Astrocyte of the spinal cord (primary cell): ENCODE results near the gene KCNK7.

Source experiments
- DNase-seq: peaks from one replicate; pipeline ENCODE4 v3.0.0; 2011; ENCODE audit warnings: low read depth, low spot score
- H3K4me3 ChIP-seq: 2 replicates; pipeline ENCODE4 v1.5.1; 2011; ENCODE audit warnings: low read depth, mild to moderate bottlenecking, low read length, moderate library complexity
- in situ Hi-C: cut with HindIII; loops from 2 replicates; pipeline ENCODE4 v1.10.0; 2017; ENCODE audit warnings: low sequenced_read_pairs
- TF ChIP-seq, protein P1 (sequence below): IDR thresholded peaks from 2 replicates; pipeline ENCODE4 v1.5.1; 2012; ENCODE audit warnings: low read depth, mild to moderate bottlenecking, low read length, inconsistent platforms

The KCNK7 gene

DNA sequence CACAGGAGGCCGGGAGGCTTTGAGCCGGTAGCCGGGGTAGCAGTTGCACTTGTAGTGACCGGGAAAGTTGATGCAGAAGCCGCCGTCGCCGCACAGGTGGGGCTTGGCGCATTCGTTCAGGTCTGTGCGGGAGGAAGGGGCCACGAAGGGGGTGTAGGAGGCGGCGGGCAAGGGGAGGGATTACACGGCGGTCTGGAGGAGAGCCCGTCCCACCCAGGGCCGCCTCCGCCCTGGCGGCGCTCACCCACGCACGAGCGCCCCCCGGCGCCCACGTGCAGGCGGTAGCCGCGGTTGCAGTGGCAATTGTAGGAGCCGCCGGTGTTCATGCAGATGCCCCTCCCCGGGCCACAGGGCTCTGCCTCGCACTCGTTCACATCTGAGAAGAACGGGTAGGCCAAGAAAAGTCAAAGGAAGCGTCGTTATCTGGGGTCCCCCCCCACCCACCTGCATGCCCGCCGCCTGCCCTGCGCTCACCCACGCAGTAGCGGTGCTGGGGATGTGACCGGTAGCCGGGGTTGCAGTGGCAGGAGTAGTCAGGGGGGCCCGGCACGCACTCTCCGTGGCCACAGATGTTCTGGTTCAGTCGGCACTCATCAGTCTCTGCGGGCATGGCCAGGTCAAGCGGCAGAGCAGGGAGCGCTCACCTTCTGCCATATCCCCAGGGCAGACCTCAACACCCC lies 48.0 kb downstream of the KCNK7 start:
- H3K4me3 ChIP-seq = no peak overlapping the region
- DNase-seq = no peak
- TF ChIP-seq, protein P1, sequence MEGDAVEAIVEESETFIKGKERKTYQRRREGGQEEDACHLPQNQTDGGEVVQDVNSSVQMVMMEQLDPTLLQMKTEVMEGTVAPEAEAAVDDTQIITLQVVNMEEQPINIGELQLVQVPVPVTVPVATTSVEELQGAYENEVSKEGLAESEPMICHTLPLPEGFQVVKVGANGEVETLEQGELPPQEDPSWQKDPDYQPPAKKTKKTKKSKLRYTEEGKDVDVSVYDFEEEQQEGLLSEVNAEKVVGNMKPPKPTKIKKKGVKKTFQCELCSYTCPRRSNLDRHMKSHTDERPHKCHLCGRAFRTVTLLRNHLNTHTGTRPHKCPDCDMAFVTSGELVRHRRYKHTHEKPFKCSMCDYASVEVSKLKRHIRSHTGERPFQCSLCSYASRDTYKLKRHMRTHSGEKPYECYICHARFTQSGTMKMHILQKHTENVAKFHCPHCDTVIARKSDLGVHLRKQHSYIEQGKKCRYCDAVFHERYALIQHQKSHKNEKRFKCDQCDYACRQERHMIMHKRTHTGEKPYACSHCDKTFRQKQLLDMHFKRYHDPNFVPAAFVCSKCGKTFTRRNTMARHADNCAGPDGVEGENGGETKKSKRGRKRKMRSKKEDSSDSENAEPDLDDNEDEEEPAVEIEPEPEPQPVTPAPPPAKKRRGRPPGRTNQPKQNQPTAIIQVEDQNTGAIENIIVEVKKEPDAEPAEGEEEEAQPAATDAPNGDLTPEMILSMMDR = no peak
- in situ Hi-C loops = no loop called here

DNA sequence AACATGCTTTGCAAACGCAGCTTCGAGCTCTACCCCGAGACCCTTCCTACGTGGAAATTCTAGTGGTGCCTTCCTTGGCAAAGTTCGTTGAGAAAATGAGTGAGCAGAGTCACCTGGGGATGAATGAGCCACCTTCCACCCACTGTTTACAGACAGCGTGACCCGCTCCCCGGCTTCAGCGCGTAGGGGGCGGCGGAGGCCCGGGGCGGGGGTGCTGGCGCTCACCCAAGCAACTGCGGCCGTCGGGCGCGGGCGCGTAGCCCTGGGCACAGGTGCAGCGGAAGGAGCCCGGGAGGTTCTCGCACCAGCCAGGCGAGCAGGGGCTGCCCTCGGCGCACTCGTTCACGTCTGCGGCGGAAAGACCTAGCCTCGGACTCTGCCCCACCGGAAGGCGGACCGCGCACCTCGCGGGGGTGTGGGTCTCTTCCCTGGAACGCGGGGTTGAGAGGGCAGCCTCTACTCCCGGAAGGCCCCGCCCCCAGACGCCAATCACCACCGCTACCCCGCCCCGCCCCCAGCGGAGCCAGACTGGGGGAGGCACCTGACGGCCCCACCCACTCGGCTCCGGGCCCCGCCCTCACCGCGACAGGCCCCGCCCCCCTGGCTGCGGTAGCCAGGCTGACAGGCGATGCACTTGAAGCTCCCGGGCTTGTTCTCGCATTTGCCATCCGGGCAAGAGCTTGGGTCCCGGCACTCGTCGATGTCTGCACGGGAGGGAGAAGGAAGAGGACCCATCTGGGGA lies 49.2 kb downstream of the KCNK7 start:
- TF ChIP-seq, protein P1 = no peak
- no peak for DNase-seq
- H3K4me3 ChIP-seq = no peak overlapping the region
- in situ Hi-C loops = no loop called here

DNA sequence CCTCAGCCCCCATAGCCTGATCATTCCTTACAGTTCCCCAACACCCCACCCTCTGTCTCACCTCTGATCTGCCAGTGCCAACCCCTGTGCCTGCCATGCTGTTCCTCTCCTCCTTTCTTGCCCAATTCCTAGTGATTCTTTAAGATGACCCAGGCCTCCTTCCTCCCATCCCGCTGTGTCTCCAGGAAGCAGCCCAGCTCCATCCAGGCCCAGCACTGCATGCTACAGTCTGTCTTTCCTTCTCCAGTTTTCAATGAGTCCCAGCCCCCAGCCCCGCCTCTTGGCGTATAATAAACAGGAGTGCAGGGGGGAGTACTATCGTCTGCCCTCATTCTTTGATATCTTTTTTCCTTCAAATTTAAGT lies 49.8 kb downstream of the KCNK7 start:
- TF ChIP-seq, protein P1 = no peak
- H3K4me3 ChIP-seq = no peak overlapping the region
- DNase-seq = no peak
- in situ Hi-C loops = no loop called here
